ENCODE measurements around the gene AAMP.
"Not testable (repeated sequence)": the region's sequence is repeated elsewhere in the genome, so short reads cannot be mapped to it uniquely, and the experiment has no call there.

Gene AAMP

DNA sequence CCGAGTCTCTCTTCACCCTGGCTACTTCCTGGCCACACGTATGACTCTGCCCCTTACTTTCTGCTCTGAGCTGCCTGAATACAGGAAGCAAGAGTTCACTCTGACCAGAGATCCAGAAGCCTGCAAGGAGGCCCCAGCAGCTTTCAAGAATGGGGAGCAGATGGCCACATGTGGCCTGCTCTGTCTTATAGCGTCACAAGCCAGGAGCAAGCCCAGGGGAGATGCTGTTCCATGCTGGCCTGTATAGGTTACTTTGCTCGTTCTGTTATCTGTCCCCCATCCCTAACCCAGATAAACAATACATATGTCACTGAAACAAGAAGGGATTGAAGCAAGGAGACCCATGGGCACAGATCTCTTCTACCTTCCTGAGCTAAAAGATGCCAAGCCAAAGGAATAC lies 4.6 kb upstream of the AAMP start:
- no peak for DNase-seq (ENCODE audit: low read depth)

DNA sequence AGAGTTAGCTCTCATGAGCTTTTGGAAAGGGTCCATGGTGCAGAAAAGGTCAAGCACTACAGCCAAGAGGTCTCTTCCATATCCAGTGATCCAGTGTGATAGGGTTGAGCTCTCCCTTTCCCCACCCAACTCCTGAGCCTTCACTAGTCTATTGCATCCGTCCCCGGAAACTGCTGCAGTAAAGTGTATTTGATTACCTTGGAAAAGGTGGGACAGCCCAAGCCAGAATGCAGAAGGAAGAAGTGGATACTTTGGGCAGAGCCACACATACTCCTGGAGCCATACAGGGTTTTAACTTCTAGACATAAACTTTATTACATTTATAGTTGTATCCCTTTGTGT lies 3.9 kb upstream of the AAMP start:
- no peak for DNase-seq (ENCODE audit: low read depth)

DNA sequence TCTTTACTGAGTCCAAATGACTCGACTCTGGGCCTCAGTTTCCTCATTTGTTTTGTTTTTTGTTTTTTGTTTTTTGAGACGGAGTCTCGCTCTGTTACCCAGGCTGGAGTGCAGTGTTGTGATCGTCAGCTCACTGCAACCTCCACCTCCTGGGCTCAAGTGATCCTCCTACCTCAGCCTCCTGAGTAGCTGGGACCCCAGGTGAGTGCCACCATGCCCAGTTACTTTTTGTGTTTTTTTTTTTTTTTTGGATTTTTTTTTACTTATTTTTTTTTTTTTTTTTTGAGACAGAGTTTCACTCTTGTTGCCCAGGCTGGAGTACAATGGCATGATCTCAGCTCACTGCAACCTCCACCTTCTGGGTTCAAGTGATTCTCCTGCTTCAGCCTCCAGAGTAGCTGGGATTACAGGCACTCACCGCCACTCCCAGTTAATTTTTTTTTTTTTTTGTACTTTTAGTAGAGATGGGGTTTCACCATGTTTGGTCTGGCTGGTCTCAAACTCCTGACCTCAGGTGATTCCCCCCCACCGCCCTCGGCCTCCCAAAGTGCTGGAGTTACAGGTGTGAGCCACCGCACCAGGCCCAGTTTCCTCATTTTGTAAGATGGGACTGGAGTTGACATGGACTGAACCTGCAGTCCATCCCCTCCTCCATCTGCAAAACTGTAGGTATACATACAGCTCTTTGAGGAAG lies 3.4 kb upstream of the AAMP start:
- not testable (repeated sequence) for DNase-seq (ENCODE audit: low read depth)

DNA sequence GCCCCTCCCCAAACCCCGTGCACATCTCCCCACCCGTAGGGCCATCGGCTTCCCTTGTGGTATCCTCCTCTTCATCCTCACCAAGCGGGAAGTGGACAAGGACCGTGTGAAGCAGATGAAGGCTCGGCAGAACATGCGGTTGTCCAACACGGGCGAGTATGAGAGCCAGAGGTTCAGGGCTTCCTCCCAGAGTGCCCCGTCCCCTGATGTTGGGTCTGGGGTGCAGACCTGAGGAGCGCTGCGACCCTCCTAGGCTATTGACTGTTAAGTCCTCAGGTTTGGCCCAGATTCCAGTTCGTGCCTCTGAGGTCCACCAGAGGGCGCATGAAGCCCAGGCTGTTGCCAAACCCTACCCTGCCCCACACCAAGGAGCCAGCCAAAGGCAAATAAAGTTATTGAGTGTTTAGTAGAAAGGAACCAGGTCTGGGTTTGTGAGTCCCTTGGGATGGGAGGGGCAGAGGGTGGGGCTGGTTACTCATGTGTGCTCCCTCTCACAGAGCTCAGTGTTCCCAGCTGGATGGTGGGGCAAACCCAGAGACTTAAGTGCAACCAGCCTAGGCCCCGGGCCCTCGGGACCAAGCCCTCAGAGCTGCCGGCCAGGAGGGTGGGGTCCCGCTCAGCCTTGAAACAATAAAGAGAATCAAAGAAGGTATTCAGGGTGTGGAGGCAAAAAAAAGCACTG lies 2.7 kb upstream of the AAMP start:
- peak; percentile 97 for DNase-seq (ENCODE audit: low read depth)

DNA sequence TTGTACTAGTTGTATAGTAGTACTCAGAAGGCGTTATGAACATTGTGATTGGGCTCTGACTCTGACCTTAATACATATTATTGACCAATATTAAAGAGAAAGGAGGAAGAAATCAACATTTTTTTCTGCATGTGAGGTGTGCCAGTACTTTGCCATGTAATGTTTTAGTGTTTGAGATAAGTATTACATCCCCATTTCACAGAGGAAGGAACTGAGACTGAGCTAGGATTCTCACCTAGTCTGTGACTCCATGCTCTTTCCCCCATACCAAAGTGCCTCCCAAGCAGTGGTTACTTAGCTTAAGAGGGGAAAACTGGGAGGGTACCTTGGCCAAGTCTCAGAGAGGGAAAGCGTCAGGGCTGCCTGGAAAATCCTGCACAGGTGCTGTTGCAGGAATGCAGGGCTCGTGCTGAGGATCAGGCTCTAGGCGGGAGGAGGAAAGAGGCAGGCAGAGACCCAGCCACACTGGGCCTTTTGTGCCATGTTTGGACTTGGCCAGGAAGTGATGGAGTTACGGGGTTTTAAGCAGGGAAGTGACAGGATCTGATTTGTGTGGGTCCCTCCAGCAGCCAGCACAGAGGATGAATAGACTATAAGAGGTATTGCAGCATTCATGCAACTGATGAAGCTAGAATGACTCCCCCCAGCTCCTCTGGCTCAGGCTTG lies 2.1 kb upstream of the AAMP start:
- no peak for DNase-seq (ENCODE audit: low read depth)

DNA sequence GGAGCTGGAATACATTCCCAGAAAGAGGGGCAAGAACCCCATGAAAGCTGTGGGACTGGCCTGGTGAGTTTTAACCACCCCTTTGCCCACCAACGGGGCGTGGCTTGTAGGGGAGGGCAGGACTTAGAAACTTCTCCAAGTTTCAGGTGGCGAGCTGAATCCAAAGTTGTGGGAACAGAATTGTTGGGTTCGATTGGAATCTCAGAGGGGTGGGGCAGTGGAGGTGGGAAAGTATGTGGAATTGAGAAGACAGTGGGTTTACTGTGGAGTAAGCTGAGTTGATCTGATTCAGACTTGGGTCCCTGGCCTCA lies 1.5 kb upstream of the AAMP start:
- DNase-seq (ENCODE audit: low read depth), result no peak

DNA sequence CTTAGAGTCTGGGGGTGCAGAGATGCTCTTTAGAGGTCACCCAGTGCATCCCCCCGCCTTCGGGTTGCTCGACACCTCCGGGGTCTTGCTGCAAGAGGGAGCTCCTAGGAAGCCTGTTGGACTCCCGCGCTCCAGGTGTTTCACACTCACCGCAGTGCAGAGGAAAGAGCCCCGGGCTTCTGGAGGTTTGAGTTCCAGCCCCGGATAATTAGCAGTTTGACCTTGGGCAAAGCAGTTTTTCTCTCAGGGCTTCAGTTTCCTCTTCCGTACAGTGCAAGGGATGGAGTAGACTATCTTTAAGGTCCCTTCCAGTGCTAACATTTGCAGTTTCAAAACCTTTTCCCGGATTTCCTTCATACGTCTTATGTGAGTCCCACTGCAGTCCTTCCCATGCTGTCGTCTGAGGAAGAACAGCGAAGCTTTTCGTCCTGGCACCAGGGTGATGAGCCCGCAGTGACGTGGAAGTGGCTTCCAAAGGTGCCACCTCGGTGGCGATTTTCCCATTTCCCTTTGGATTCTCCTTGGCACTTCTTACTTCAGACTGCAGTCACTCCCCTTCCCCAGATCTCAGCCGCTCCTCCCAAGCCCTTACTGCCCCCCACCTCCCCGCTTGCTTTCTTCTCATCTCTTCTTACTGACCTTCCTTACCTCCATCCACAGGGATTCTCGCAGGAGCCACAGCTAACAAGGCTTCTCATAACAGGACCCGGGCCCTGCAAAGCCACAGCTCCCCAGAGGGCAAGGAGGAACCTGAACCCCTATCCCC lies 967 bp upstream of the AAMP start:
- DNase-seq (ENCODE audit: low read depth), result no peak

DNA sequence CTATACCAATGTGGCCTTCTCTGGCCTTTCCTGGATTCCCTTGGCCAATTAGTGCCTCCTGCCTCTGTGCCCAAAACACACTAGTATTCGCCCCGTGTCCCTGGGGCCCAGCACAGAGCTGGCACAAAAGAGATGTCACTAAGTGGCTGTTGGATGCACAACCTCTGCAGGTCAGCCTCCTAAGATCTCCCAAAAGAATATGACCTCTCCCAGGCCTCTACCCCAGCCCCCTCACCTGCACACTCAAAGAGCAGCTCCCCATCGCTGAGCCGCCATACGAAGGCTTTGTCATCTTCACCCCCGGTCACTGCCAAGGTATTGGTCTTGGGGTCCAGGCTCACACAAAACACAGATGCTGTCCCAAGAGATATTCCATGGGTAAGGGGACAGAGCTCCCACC lies 2.7 kb downstream of the AAMP start:
- DNase-seq (ENCODE audit: low read depth), result no peak

DNA sequence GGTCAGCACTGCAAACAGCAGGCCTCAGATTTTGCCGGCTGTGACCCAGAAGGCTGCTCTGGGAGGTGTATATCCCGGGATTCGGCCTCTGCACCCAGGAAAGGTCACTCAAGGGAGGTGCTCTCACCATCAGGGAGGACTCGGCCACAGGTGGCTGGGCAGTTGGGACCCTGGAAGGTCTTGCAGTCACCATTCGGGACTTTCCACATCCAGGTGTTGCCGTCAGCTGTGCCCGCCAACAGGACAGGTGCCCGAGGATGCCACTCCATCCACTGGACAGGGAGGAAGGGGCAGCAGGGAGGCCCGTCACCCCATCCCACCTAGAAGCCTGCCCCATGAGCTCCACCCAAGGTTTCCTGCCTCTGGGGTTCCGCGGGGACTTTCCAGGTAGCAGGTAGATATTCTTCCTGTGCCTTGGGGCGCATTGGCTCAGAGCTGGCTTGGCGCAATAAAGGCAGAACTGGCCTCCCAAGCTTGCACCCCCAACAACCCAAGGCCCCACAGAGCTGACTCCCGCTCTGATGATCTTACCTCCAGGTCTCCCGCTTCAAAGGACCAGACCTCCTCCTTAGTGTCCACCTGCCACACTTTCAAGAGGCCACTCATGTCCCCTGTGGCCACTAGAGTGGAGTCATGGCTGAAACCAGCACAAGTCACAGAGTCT lies 3.5 kb downstream of the AAMP start:
- no peak for DNase-seq (ENCODE audit: low read depth)

DNA sequence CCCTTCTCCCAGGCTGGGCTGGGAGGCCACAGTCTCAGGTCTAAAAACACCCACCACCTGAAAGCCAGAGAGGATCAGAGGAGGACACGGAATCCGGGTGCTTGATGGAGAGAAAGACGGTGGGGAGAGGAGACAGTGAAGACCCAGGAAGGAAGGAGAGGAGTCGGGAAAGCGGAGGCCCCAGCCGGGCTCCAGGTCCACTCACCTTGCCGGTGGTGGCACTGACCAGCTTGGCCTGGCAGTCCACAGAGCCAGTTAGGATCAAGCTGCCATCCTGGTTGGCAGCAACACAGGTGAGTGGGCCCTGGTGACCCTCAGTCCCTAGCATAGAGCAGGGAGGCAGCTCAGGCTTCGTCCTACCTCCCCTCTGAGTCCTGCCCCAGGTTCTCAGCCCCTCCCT lies 4.3 kb downstream of the AAMP start:
- DNase-seq (ENCODE audit: low read depth), result no peak

DNA sequence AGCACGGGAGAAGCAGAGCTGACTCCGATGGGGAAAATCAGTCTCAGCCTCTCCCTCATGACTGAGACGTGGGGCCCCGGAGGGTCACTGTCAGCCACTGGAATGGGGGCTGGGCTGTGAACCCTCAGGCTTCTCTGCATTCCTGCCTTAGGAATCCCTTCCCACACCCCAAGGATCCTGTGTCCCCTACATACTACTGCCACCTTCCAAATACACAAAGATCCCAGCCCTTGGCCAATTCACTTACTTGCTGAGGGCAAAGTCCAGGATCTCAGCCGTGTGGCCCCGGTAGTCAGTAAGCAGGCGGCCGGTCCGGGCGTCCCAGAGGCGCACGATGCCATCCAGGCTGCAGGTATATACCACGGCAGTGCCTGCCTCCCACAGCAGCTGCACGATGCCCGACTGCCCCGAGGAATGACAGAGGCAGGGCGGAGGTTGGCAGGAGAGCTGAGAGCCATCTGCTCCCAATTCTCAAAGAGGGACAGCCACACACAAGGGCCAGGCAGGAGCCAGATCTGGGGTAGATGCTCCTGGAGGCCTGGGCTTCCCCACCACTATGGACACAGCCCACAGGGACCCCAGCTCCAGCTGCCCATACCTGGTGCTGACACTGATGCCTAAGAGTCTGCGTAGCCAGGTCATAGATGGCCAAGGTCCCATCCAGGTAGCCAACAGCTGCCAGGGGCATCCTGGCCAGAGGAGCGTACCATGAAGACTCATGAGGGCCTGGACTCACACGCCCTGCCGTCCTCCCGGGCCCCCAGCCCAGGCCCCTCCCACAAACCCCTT lies 5.0 kb downstream of the AAMP start:
- DNase-seq (ENCODE audit: low read depth), result no peak

DNA sequence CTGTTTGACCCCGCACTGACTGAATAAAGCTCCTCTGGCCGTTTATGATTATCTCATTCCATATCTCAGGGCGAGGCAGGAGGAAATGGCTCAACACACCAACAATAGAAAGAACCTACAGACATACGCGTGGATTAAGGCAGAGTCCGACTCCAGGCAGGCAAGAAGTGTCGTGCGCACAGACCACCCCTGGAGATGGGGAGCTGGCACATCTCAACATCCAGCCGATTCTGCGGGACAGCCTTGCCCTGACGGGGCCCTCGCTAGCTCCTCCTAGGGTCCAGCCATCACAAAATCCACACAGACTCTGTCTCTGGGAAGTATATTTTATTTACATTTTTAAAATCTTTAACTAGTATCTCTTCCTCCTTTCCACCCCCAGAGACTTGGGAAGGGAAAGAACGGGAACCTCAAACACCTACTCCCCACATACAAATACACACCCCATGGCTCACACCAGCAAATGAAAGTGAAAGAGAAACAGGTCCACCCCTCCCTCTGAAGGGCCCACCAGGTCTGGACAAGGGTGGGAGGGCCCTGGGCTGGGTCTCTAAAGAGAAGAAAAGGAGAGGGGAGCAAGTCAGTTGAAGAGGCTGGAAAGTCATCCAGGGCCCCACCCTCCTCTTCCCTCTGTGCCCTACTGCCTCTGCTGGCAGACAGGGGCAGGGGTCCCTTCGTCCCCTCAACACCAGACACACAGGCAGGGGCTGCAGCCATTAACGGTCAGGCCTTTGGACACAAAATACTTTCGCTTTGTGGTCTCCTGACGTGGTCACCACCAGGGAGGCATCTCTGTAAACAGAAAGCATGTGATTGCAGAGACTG lies 5.9 kb downstream of the AAMP start:
- DNase-seq (ENCODE audit: low read depth), result no peak

DNA sequence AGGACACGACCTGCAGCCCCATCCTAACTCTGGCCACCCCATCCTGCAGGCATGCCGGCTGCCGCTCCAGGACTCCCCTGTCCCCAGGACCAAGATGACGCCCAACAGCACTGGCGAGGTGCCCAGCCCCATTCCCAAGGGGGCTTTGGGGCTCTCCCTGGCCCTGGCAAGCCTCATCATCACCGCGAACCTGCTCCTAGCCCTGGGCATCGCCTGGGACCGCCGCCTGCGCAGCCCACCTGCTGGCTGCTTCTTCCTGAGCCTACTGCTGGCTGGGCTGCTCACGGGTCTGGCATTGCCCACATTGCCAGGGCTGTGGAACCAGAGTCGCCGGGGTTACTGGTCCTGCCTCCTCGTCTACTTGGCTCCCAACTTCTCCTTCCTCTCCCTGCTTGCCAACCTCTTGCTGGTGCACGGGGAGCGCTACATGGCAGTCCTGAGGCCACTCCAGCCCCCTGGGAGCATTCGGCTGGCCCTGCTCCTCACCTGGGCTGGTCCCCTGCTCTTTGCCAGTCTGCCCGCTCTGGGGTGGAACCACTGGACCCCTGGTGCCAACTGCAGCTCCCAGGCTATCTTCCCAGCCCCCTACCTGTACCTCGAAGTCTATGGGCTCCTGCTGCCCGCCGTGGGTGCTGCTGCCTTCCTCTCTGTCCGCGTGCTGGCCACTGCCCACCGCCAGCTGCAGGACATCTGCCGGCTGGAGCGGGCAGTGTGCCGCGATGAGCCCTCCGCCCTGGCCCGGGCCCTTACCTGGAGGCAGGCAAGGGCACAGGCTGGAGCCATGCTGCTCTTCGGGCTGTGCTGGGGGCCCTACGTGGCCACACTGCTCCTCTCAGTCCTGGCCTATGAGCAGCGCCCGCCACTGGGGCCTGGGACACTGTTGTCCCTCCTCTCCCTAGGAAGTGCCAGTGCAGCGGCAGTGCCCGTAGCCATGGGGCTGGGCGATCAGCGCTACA lies 7.0 kb downstream of the AAMP start:
- DNase-seq (ENCODE audit: low read depth), result no peak

DNA sequence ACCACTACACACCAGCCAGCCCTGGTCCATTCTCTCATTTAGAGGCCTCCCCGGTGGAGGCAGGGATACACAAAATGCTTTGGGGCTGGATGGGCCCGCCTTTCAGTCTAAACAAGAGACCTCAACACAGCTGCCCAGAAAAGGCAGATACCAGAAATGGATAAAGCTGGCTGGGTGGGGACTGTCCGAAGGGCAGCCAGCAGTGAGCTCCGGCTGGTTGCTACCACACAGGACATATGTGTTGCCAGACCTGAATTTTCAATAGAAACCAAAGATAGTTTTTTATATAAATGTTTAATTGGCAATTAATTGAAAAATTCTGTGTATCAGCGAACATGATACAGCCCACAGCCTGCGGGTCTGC lies 7.7 kb downstream of the AAMP start:
- no peak for DNase-seq (ENCODE audit: low read depth)

DNA sequence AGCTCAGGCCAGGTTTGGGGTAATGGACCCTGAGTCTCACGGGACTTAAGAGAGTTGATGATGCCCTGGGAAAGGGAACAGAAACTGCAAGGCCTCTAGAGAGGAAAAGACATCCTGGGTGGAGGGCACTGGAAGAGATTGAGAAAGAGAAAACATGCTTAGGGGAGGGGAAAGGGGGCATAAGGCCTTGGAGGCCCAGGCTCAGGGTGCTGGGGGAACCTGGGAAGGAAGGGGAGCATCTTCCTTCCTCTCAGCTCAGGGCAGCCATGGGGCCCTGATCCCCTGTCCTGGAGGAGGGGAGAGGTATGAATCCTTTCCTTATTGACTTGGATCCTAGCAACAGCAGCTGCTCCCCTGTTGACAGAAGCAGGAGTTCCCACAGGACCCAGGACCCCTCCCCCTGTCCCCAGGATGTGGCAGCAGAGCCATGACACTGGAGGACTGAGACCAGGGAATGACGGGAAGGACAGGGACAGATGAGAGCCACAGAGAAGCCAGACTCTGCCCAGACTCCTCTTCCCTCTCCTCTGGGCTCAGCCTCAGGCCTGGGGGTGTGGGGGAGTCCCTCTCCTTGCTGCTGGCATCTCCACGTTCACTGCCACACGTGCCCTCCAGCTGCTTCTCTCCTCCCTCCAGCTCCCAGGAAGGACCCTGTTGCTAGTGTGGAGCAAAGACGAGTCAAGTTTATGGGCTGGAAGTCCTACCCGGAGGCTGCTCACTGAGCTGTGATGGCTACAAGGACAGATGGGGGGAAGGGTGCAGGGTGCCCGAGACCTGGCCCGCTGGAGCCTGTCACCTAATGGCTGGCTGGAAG lies 8.3 kb downstream of the AAMP start:
- no peak for DNase-seq (ENCODE audit: low read depth)

DNA sequence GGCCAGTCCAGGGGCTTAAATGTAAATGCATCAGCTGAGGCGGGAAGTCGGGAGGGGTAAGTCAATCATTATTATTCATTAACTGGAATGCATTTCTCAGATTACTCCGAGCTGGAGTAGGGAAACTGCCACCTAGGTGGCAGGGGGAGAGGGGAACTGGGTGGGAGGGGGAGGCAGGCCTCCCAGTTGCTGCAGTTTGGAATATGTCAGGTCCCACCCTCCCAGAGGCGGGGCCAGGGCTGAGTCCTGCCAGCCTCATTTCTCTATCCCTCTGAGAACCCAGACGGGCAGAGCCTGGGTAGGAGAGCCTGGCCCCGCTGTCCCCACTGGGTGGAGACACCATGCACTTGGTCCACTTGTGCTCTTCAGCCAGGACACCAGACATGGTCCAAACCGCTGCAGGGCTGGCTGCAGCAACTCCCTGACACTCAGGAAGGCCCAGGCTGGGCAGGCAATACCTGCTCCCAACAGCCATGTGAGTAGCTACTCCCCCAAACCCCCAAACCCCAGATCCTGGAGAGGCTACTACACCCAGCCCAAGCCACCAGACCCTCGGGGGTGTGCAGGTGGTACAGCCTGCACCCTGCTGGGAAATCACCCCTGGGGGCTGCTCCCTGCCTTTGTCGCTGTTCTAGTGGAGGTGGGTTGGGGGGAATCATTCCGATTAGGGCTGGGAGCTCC lies 9.1 kb downstream of the AAMP start, which contains the start of gene GPBAR1:
TSS of gene GPBAR1 (plus strand) at position 274 of the 681 bp plus-strand sequence. CDS start 1,710 bp downstream, outside the sequence.
- DNase-seq (ENCODE audit: low read depth), result no peak

DNA sequence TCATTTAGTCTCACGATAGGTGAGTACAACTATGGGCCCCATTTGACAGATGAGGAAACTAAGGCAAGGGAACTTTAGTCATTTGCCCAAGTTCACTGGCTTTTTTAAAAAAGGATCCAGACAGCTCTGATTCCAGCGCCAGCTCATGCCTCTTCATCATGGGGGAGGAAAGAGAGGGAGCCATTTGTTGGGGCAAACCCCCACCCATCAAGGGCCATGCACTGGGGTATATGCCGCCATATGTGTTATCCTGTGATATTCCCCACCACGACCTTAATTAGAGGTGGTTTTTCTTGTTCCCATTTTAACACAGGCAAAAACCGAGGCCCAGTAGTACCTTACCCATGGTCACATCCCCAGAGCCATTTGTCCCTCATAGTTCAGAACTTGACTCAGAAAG lies 9.8 kb downstream of the AAMP start:
- no peak for DNase-seq (ENCODE audit: low read depth)
